Activated CD8-positive, alpha-beta memory T cell treated with anti-CD3 and anti-CD28 coated beads for 1 hour (primary cell): Measurements from ENCODE around the gene ZNF346.

Experiments used
- DNase-seq, 2 donors: peaks; one replicate each; pipeline ENCODE4 v3.0.0-alpha.2; 2020; ENCODE audit warnings: low read depth in 1 of 2; ENCODE audit errors: extremely low read depth in 1 of 2

ZNF346 gene

DNA sequence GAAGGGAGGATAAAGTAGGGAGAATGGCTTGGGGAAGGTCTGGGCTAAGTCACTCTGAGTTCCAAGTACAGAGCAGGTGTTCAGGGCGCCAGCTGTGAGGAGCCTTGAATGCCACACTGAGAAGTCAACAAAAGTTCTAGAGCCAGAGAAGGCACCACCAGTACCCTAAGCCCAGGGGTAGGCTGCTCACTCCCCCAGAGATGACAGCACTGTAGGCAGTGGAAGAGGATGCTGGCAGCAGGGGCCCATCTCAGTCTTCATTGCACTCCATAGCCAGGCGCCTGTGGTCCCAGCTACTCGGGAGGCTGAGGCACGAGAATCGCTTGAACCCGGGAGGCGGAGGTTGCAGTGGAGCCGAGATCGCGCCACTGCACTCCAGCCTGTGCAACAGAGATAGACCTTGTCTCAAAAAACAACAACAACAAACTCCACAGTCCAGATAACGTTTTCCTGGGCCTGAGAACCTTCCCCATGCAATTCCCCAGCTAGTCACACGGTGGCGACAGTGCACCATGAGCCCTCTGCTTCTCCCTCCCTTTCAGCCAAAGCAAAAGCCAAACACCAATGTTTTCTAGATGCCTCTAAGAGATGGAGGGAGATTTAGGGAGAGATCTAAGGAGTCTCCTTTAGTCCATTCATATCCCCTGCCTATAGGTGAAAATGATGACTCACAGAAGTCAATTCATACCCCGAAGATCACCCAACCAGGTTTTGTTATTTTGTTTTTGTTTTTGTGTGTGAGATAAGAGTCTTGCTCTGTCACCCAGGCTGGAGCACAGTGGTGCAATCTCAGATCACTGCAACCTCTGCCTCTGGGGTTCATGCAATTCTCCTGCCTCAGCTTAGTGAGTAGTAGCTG lies 91.3 kb downstream of the ZNF346 start:
- DNase-seq, result peak; percentile 52 to 61

GRCh38 chr5:177116631-177117373 lies 94.3 kb downstream of the ZNF346 start:
- peak; percentile 57 to 66 for DNase-seq

DNA sequence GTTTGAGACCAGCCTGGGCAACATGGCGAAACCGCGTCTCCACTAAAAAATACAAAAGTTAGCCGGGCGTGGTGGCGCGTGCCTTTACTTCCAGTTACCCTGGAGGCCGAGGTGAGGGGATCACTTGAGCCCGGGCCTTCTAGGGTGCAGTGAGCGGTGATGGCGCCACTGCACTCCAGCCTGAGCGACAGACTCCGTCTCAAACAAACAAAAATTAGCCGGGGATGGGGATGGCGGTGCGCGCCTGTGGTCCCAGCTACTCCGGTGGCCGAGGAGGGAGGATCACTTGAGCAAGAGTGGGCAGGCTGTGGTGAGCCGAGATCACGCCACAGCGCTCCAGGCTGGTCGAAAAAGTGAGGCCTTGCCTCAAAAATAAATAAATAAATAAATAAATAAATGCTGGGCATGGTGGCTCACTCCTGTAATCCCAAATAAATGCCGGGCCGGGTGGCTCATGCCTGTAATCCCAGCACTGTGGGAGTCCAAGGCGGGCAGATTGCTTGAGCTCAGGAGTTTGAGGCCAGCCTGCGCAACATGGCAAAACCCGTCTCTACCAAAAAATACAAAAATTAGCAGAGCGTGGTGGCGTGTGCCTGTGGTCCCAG lies 95.0 kb downstream of the ZNF346 start:
- DNase-seq, result no peak

DNA sequence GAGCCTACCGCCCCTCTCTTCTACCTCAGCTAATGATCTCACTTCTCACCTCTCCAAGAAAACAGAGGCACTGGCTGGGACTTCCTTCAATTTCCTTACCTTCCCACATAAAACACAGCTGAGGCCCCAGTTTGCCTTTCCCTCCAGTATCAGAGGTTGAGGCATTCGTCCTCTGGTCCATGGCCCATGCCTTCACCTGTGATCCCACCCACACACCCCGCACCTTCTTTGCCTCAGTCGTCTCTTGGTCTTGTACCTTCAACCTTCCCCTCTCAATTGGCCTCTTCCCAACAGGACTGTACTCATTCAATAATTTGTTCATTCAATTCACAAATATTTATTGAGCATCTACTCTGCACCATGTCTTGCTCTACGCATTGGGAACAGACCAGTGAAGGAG lies 100.1 kb downstream of the ZNF346 start:
- no peak for DNase-seq

DNA sequence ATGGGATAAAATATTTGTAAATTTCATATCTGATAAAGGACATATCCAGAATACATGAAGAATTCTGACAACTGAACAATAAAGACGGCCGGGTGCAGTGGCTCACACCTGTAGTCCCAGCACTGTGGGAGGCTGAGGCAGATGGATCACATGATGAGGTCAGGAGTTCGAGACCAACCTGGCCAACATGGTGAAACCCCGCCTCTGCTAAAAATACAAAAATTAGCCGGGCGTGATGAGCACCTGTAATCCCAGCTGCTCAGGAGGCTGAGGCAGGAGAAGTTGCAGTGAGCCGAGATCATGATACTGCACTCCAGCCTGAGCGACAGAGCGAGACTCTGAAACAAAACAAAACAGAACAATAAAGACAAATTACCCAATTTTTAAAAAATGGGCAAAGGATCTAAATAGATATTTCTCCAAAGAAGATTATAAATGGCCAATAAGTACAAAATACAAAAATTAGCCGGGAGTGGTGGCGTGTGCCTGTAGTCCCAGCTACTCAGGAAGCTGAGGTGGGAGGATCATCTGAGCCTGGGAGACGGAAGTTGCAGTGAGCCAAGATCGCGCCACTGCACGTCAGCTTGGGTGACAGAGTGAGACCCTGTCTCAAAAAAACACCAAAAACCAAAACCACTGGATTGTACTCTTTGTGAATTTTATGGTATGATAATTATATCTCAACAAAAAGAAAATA lies 101.4 kb downstream of the ZNF346 start:
- no peak for DNase-seq

DNA sequence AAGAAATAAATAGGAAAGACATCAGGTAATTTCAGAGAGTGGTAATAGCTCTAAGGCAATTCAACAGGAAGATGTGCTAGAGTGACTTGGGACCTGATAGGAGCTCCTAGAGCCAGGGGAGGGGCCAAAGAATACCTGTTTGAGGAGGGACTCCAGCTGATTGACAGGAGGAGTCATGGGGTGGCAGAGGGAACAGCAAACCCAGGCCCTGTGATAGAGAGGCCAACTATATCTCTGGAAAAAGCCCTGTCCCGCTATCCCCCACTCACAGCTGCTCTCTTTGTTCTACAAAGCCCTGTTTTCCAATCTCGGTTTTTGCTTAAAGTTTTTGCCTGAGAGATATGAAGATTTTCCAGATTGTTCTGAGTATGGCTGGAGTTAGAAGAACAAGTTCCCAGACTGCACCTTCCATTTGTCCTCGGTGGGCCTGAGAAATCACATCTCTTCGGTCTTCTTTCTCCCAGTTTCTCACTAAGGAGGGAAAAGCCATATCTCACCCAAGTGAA lies 102.0 kb downstream of the ZNF346 start:
- DNase-seq, result no peak

GRCh38 chr5:177126771-177127170 lies 104.3 kb downstream of the ZNF346 start:
- no peak for DNase-seq

DNA sequence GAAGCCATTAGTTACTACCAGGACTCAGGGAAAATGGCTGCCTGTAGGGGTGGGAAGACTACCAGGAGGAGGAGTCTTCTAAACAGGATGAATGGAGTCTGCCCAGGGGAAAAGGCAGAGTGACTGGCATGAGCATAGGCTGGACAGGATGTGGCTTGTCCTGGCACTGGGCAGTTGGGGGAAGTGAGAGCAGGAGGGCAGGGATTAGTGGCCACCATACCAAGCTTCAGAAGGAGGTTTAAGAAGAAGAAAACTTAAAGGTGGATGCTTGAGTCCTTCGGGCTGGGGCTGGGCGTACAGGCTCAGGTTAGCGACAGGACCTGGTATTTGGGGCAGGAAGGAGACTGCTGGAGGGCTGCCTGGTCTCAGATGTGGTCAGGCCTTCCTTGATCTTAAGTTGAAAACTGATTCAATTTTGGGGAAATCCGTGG lies 106.1 kb downstream of the ZNF346 start:
- DNase-seq, result no peak

- DNase-seq, result no peak
These were observed 107.9 kb downstream of the ZNF346 start for GRCh38 chr5:177130211-177131018.
